Endodermal cell (in vitro differentiated cells): Measurements from ENCODE around the gene ENAH. TPM values are rescaled to one million over a fixed set of nuclear protein-coding genes. Genes with fewer than 3 reads are reported as not detected.

Experiments
- DNase-seq: peaks from one replicate; pipeline ENCODE4 v3.0.0-alpha.2; 2017
- H3K27ac ChIP-seq: 2 replicates; pipeline ENCODE4 v1.5.1; 2013; ENCODE audit warnings: mild to moderate bottlenecking, low read depth, low read length, moderate library complexity
- H3K27me3 ChIP-seq: 2 replicates; pipeline ENCODE4 v1.6.1; 2013; ENCODE audit warnings: mild to moderate bottlenecking, low read length, moderate library complexity; ENCODE audit not compliant: insufficient read depth, control insufficient read depth, poor library complexity, severe bottlenecking
- H3K36me3 ChIP-seq: 2 replicates; pipeline ENCODE4 v1.7.0; 2013; ENCODE audit warnings: mild to moderate bottlenecking, low read length, moderate library complexity; ENCODE audit not compliant: control insufficient read depth, insufficient read depth
- H3K4me1 ChIP-seq: one replicate; pipeline ENCODE4 v1.7.0; 2013; ENCODE audit warnings: low read length; ENCODE audit not compliant: control insufficient read depth, insufficient read depth
- H3K4me3 ChIP-seq: 2 replicates; pipeline ENCODE4 v1.5.1; 2013; ENCODE audit warnings: mild to moderate bottlenecking, low read length, moderate library complexity
- H3K9ac ChIP-seq: 2 replicates; pipeline ENCODE4 v1.6.1; 2013; ENCODE audit warnings: mild to moderate bottlenecking, low read length, moderate library complexity; ENCODE audit not compliant: poor library complexity, severe bottlenecking; ENCODE audit errors: extremely low read depth
- H3K9me3 ChIP-seq: 2 replicates; pipeline ENCODE4 v1.6.1; 2013; ENCODE audit warnings: mild to moderate bottlenecking, low read length, moderate library complexity; ENCODE audit not compliant: control insufficient read depth
- H3K27ac Mint-ChIP-seq: 2 replicates; pipeline ENCODE4 v1.8.0; 2020; ENCODE audit warnings: mixed read lengths
- H3K27me3 Mint-ChIP-seq: 2 replicates; pipeline ENCODE4 v1.8.0; 2021; ENCODE audit warnings: mild to moderate bottlenecking, mixed read lengths; ENCODE audit not compliant: insufficient read depth
- H3K36me3 Mint-ChIP-seq: 2 replicates; pipeline ENCODE4 v1.8.0; 2020; ENCODE audit warnings: low read depth, mixed read lengths
- H3K4me1 Mint-ChIP-seq: 2 replicates; pipeline ENCODE4 v1.8.0; 2020; ENCODE audit warnings: mixed read lengths
- H3K4me3 Mint-ChIP-seq: 2 replicates; pipeline ENCODE4 v1.8.0; 2020; ENCODE audit warnings: mild to moderate bottlenecking, moderate library complexity, mixed read lengths
- H3K9me3 Mint-ChIP-seq: 2 replicates; pipeline ENCODE4 v1.8.0; 2020; ENCODE audit warnings: mild to moderate bottlenecking, mixed read lengths
- WGBS, 2 experiments: methylation state at CpG; one replicate each; pipeline versions ENCODE4 v1.1.5 to v1.1.7; 2013; ENCODE audit warnings: missing lambda C conversion rate in 2 of 2, mixed read lengths in 1 of 2; ENCODE audit not compliant: insufficient coverage in 1 of 2, insufficient read length in 1 of 2; 5-methylcytosine and 5-hydroxymethylcytosine counted together
- total RNA-seq, 2 donors: library from RNA; stranded (reverse); fragmentation: NEBNext Ultra II Directional in 1 of 2; extraction: Animal tissue kit (Norgen Biotek cat#: 25700) in 1 of 2; gene quantifications; 2 replicates in 1 of 2; 3 replicates in 1 of 2; pipeline ENCODE4 v1.2.1, GENCODE V29; 2021
- TF ChIP-seq, protein P1 (sequence below): fragments of 200-600 bp; sonication (generic); conservative IDR thresholded peaks from 2 replicates; pipeline ENCODE4 v1.5.0; 2021; ENCODE audit warnings: antibody characterized with exemption, mild to moderate bottlenecking

ENAH gene
- total RNA-seq, 2 donors from 2014 or later: 263 to 267 TPM

DNA sequence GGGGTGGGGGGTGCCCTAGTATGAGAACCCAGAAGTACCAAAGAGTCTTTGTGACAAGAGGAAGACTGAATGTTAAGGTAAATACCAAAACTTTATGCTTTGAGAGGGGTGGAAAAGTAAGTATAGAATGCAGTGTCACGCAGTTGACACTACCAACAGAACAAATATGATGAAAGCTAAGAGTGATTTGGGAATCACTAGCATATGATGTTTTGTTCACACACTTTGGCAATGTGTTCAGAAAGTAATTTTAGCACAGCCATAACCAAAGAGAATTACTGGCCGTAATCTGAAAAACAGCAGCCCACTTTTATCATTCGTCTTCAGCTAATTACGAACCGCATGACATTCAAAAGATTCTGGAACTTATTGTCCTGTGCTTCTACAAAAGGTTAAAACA is 59.5 kb downstream of the ENAH start:
- Histone ChIP-seq H3K4me3 (no peak overlapping the region), H3K4me1 (no peaks in the 10 kb centered on the region), H3K27ac (no peak overlapping the region), H3K9me3 (no peaks in the 10 kb centered on the region), H3K27me3 (no peaks in the 10 kb centered on the region), H3K36me3 (peaks cover 36% of the 10 kb centered on the region), H3K9ac (no peak overlapping the region)
- no peaks in the 10 kb centered on the region for H3K9me3 Mint-ChIP-seq
- H3K36me3 Mint-ChIP-seq: peaks cover 10% of the 10 kb centered on the region
- TF ChIP-seq, protein P1, sequence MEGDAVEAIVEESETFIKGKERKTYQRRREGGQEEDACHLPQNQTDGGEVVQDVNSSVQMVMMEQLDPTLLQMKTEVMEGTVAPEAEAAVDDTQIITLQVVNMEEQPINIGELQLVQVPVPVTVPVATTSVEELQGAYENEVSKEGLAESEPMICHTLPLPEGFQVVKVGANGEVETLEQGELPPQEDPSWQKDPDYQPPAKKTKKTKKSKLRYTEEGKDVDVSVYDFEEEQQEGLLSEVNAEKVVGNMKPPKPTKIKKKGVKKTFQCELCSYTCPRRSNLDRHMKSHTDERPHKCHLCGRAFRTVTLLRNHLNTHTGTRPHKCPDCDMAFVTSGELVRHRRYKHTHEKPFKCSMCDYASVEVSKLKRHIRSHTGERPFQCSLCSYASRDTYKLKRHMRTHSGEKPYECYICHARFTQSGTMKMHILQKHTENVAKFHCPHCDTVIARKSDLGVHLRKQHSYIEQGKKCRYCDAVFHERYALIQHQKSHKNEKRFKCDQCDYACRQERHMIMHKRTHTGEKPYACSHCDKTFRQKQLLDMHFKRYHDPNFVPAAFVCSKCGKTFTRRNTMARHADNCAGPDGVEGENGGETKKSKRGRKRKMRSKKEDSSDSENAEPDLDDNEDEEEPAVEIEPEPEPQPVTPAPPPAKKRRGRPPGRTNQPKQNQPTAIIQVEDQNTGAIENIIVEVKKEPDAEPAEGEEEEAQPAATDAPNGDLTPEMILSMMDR: no peak
- H3K27ac Mint-ChIP-seq: no peak overlapping the region
- H3K4me3 Mint-ChIP-seq: no peak overlapping the region
- no peak for DNase-seq
- peaks cover 17% of the 10 kb centered on the region for H3K4me1 Mint-ChIP-seq
- no peaks in the 10 kb centered on the region for H3K27me3 Mint-ChIP-seq
- WGBS, 2 experiments: 94 to 95% methylated on average over 5 of the region's 5 CpGs

DNA sequence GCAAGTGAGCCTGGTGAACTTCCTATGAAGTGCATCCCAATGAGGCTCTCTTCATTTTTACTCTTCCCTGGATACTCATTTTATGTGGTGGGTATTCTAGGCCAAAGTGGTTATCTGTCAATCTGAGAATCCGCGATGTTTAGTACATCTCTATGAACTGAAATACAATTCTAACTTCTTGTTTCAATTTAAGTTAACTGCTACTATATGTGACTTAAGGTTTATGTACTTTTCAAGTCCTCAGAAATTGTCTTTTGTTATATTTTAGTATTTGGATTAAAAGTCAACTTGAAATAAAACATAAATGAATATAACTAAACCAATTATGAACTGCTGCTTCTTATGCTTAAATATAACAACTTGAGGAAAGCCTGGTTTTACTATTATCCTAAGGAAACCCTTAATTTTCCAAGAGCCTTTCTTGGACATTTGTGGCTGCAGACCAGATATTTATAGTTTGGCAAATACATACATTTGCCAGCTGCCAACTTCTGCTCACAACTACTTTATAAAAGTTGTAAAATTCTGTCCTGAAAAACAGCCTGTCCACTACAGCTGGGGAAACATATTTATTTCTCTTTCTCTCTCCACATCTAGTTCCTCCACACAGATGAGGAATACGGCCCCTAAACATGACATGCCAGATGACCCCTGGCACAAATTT is 60.4 kb downstream of the ENAH start:
- Histone ChIP-seq H3K4me1 (no peaks in the 10 kb centered on the region), H3K9ac (no peak overlapping the region), H3K4me3 (no peak overlapping the region), H3K9me3 (no peaks in the 10 kb centered on the region), H3K27me3 (no peaks in the 10 kb centered on the region), H3K36me3 (peaks cover 43% of the 10 kb centered on the region), H3K27ac (no peak overlapping the region)
- TF ChIP-seq, protein P1: no peak
- no peaks in the 10 kb centered on the region for H3K9me3 Mint-ChIP-seq
- DNase-seq: no peak
- H3K4me1 Mint-ChIP-seq: peaks cover 17% of the 10 kb centered on the region
- H3K27ac Mint-ChIP-seq: peak overlapping the region; percentile 7
- H3K36me3 Mint-ChIP-seq: peaks cover 8% of the 10 kb centered on the region
- H3K4me3 Mint-ChIP-seq: no peak overlapping the region
- no peaks in the 10 kb centered on the region for H3K27me3 Mint-ChIP-seq
- WGBS, 2 experiments: 100% methylated on average over 1 of the region's 3 CpGs

DNA sequence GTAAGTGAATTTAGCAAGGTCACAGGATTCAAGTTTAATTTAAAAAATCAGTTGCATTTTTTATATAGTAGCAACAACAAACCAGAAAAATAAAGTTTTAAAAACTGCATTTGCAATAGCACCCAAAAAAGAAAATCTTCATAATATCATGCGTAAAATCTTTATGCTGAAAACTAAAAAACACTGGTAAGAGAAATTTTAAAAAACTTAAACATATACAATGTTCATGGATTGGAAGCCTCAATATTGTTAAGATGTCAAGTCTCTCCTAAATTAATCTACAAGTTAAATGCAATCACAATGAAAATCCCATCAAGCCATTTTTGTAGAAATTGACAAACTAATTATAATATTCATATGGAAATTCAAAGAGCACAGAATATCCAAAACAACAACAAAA is 65.6 kb downstream of the ENAH start:
- no peak overlapping the region for H3K4me3 ChIP-seq
- no peaks in the 10 kb centered on the region for H3K27me3 ChIP-seq
- H3K4me1 Mint-ChIP-seq: peaks cover 11% of the 10 kb centered on the region
- 100% methylated on average over 1 of the region's 1 CpG for WGBS, 2 experiments
- no peaks in the 10 kb centered on the region for H3K27me3 Mint-ChIP-seq
- H3K4me1 ChIP-seq: no peaks in the 10 kb centered on the region
- DNase-seq: no peak
- TF ChIP-seq, protein P1: no peak
- no peak overlapping the region for H3K27ac Mint-ChIP-seq
- peaks cover 20% of the 10 kb centered on the region for H3K36me3 Mint-ChIP-seq
- H3K27ac ChIP-seq: no peak overlapping the region
- H3K4me3 Mint-ChIP-seq: no peak overlapping the region
- no peaks in the 10 kb centered on the region for H3K9me3 ChIP-seq
- H3K9me3 Mint-ChIP-seq: no peaks in the 10 kb centered on the region
- H3K36me3 ChIP-seq: peaks cover 32% of the 10 kb centered on the region
- no peak overlapping the region for H3K9ac ChIP-seq
